Body of pancreas (tissue), 4 donors: Measurements from ENCODE around the gene DERL2. TPM values are rescaled to one million over a fixed set of nuclear protein-coding genes. Genes with fewer than 3 reads are reported as not detected.

Experiments
- ATAC-seq: fragments of 150-250 bp; one replicate; pipeline ENCODE4 v1.9.1; 2016
- DNase-seq, 4 donors: peaks; one replicate each; pipeline ENCODE4 v3.0.0-alpha.2; 2019
- H3K27ac ChIP-seq, 4 donors: fragments of 200-600 bp; sonication (generic); 1 replicate in 3 of 4; 2 replicates in 1 of 4; pipeline versions ENCODE4 v1.5.1 to v1.6.1; 2016 to 2019; ENCODE audit warnings: mild to moderate bottlenecking in 1 of 4, mixed read lengths in 1 of 4, moderate library complexity in 1 of 4
- H3K27me3 ChIP-seq, 2 donors: fragments of 200-600 bp; sonication (generic); one replicate each; pipeline ENCODE4 v1.6.0; 2016; ENCODE audit warnings: mild to moderate bottlenecking in 1 of 2
- H3K36me3 ChIP-seq, 2 donors: fragments of 200-600 bp; sonication (generic); replicated peaks in 1 of 2; 2 replicates each; pipeline ENCODE4 v1.5.1; 2016; ENCODE audit warnings: low read depth in 2 of 2; ENCODE audit not compliant: insufficient read depth in 1 of 2
- H3K4me1 ChIP-seq: fragments of 200-600 bp; sonication (generic); one replicate; pipeline ENCODE4 v1.6.0; 2016
- H3K4me3 ChIP-seq, 2 donors: fragments of 200-600 bp; sonication (generic); 1 replicate in 1 of 2; 2 replicates in 1 of 2; pipeline ENCODE4 v1.5.1; 2016 to 2019
- H3K9me3 ChIP-seq, 3 donors: fragments of 200-600 bp; sonication (generic); 1 replicate in 2 of 3; 2 replicates in 1 of 3; pipeline ENCODE4 v1.5.1; 2016
- CTCF ChIP-seq, 7 experiments: fragments of 450-650 bp in 4 of 7; fragments of 200-600 bp in 3 of 7; sonication (generic) in 3 of 7; IDR thresholded peaks; one replicate each; pipeline ENCODE4 v1.5.1; 2016 to 2019; ENCODE audit warnings: antibody characterized with exemption in 7 of 7
- POLR2A ChIP-seq, 3 donors: fragments of 450-650 bp; IDR thresholded peaks; one replicate each; pipeline ENCODE4 v1.6.1; 2016; ENCODE audit warnings: antibody characterized with exemption in 3 of 3, mild to moderate bottlenecking in 2 of 3
- WGBS, 2 donors: methylation state at CpG; one replicate each; pipeline ENCODE4 v1.1.5; 2017; 5-methylcytosine and 5-hydroxymethylcytosine counted together
- intact Hi-C: fragments of 100-400 bp; cut with DNase I; formaldehyde crosslinking; loops from one replicate; pipeline ENCODE4 v1.15.1; 2023
- total RNA-seq, 2 donors: library from RNA; depleted of rRNA; stranded (reverse); fragments of >200 nt; gene quantifications; one replicate each; pipeline ENCODE4 v1.1.0, GENCODE V29; 2016

Gene DERL2
- total RNA-seq, 2 donors from 2014 or later, result 25.4 to 42.5 TPM

- H3K27ac ChIP-seq, result no peak overlapping the region
- peaks cover 20 to 53% of the 10 kb centered on the region in 2 donors for H3K36me3 ChIP-seq
- no peak overlapping the region for H3K4me3 ChIP-seq
- H3K4me1 ChIP-seq, result no peaks in the 10 kb centered on the region
- intact Hi-C loops, result loop anchor here (10.0 kb wide), 1 partner anchor 176 kb away; no protein-coding TSS in a partner anchor
- H3K9me3 ChIP-seq, result no peaks in the 10 kb centered on the region
- TF ChIP-seq POLR2A (IDR thresholded peaks at IDR 0.05), result no peak
- TF ChIP-seq CTCF (IDR thresholded peaks at IDR 0.05), result no peak
- 88 to 96% methylated on average over 3 of the region's 3 CpGs for WGBS, 2 donors
- no peaks in the 10 kb centered on the region for H3K27me3 ChIP-seq
- DNase-seq, result no peak
- ATAC-seq, result no peak
Observed at GRCh38 chr17:5430413-5430999, 55.5 kb downstream of the DERL2 start.

- intact Hi-C loops, result no loop called here
- TF ChIP-seq CTCF (IDR thresholded peaks at IDR 0.05), result no peak
- TF ChIP-seq POLR2A (IDR thresholded peaks at IDR 0.05), result no peak
Observed at GRCh38 chr17:5429191-5429887, 56.6 kb downstream of the DERL2 start.

GRCh38 chr17:5425826-5426225 is 60.2 kb downstream of the DERL2 start:
- H3K27me3 ChIP-seq, result no peaks in the 10 kb centered on the region
- H3K9me3 ChIP-seq, result no peaks in the 10 kb centered on the region
- H3K36me3 ChIP-seq, result peaks cover 25 to 36% of the 10 kb centered on the region in 2 donors
- no peak overlapping the region for H3K27ac ChIP-seq
- H3K4me3 ChIP-seq, result no peak overlapping the region
- DNase-seq (no peak), ATAC-seq (no peak)
- TF ChIP-seq POLR2A (IDR thresholded peaks at IDR 0.05) (no peak), CTCF (IDR thresholded peaks at IDR 0.05) (no peak)
- H3K4me1 ChIP-seq, result peaks cover 11% of the 10 kb centered on the region
- intact Hi-C loops, result no loop called here
- 65 to 76% methylated on average over 3 of the region's 3 CpGs for WGBS, 2 donors

More at GRCh38 chr17:5429191-5429887, 56.6 kb downstream of the DERL2 start:
- 57 to 64% methylated on average over 3 of the region's 3 CpGs for WGBS, 2 donors
- Histone ChIP-seq H3K4me1 (no peaks in the 10 kb centered on the region), H3K4me3 (no peak overlapping the region), H3K27ac (no peak overlapping the region), H3K27me3 (no peaks in the 10 kb centered on the region), H3K9me3 (no peaks in the 10 kb centered on the region), H3K36me3 (peaks cover 21 to 51% of the 10 kb centered on the region in 2 donors)
- no peak for DNase-seq
- ATAC-seq, result peak; percentile 30

- peaks cover 14% of the 10 kb centered on the region for H3K4me1 ChIP-seq
- TF ChIP-seq POLR2A (IDR thresholded peaks at IDR 0.05) (no peak), CTCF (IDR thresholded peaks at IDR 0.05) (no peak)
- DNase-seq, result no peak
- H3K9me3 ChIP-seq, result no peaks in the 10 kb centered on the region
- H3K27ac ChIP-seq, result no peak overlapping the region
- H3K4me3 ChIP-seq, result no peak overlapping the region
- WGBS, 2 donors, result 100% methylated on average over 1 of the region's 1 CpG
- H3K27me3 ChIP-seq, result no peaks in the 10 kb centered on the region
- H3K36me3 ChIP-seq, result peaks cover 25 to 35% of the 10 kb centered on the region in 2 donors
- ATAC-seq, result no peak
- intact Hi-C loops, result no loop called here
Observed at GRCh38 chr17:5424909-5425308, 61.1 kb downstream of the DERL2 start.
